Karpas-422 (cell line): ENCODE results near the gene VAMP5. TPM values are rescaled to one million over a fixed set of nuclear protein-coding genes. Genes with fewer than 3 reads are reported as not detected.

Experiments used
- DNase-seq: peaks from one replicate; pipeline ENCODE4 v3.0.0-alpha.2; 2015
- H2AFZ ChIP-seq: fragments of 200-600 bp; sonication (generic); 2 replicates; pipeline ENCODE4 v1.6.1; 2014; ENCODE audit warnings: antibody characterized with exemption, low read length, mixed read lengths
- H3K27ac ChIP-seq: fragments of 200-600 bp; sonication (generic); 2 replicates; pipeline ENCODE4 v1.5.1; 2014; ENCODE audit warnings: mild to moderate bottlenecking, low read length, moderate library complexity
- H3K27me3 ChIP-seq: fragments of 200-600 bp; sonication (generic); 2 replicates; pipeline ENCODE4 v1.6.1; 2014; ENCODE audit warnings: low read length, mixed read lengths
- H3K36me3 ChIP-seq: fragments of 200-600 bp; sonication (generic); 2 replicates; pipeline ENCODE4 v1.6.1; 2014; ENCODE audit warnings: low read length, mixed read lengths; ENCODE audit not compliant: insufficient read depth
- H3K4me1 ChIP-seq: fragments of 200-600 bp; sonication (generic); 2 replicates; pipeline ENCODE4 v1.6.1; 2014; ENCODE audit warnings: mild to moderate bottlenecking, low read length, mixed read lengths
- H3K4me2 ChIP-seq: fragments of 200-600 bp; sonication (generic); 2 replicates; pipeline ENCODE4 v1.6.1; 2014; ENCODE audit warnings: low read length, low read depth, mild to moderate bottlenecking; ENCODE audit not compliant: poor library complexity, severe bottlenecking
- H3K4me3 ChIP-seq: fragments of 200-600 bp; sonication (generic); 2 replicates; pipeline ENCODE4 v1.5.1; 2014; ENCODE audit warnings: mild to moderate bottlenecking, antibody characterized with exemption, low read length, mixed read lengths
- H3K79me2 ChIP-seq: fragments of 200-600 bp; sonication (generic); 2 replicates; pipeline ENCODE4 v1.6.1; 2014; ENCODE audit warnings: mild to moderate bottlenecking, low read length, mixed read lengths
- H3K9ac ChIP-seq: fragments of 200-600 bp; sonication (generic); 2 replicates; pipeline ENCODE4 v1.6.0; 2014; ENCODE audit warnings: low read length
- H3K9me2 ChIP-seq: fragments of 200-600 bp; sonication (generic), shearing (Covaris generic); replicated peaks from 2 replicates; pipeline ENCODE4 v1.6.0; 2014; ENCODE audit warnings: mild to moderate bottlenecking, low read length, moderate library complexity; ENCODE audit not compliant: insufficient read depth
- H3K9me3 ChIP-seq: fragments of 300-700, 200-600 bp; sonication (generic); 2 replicates; pipeline ENCODE4 v1.6.1; 2014; ENCODE audit warnings: low read length, mixed read lengths
- H4K20me1 ChIP-seq: fragments of 200-600 bp; sonication (generic); 2 replicates; pipeline ENCODE4 v1.6.1; 2014; ENCODE audit warnings: mild to moderate bottlenecking, antibody characterized with exemption, low read length, low read depth; ENCODE audit not compliant: insufficient read depth
- total RNA-seq: library from RNA; depleted of rRNA; stranded (reverse); fragments of >200 nt; shearing (Covaris generic); gene quantifications from 2 replicates; pipeline ENCODE4 v1.2.3, GENCODE V29; 2014; ENCODE audit warnings: low replicate concordance; rRNA removed

VAMP5 gene
- 0.29 TPM in 1 of 2 replicates, not detected in the other for total RNA-seq

DNA sequence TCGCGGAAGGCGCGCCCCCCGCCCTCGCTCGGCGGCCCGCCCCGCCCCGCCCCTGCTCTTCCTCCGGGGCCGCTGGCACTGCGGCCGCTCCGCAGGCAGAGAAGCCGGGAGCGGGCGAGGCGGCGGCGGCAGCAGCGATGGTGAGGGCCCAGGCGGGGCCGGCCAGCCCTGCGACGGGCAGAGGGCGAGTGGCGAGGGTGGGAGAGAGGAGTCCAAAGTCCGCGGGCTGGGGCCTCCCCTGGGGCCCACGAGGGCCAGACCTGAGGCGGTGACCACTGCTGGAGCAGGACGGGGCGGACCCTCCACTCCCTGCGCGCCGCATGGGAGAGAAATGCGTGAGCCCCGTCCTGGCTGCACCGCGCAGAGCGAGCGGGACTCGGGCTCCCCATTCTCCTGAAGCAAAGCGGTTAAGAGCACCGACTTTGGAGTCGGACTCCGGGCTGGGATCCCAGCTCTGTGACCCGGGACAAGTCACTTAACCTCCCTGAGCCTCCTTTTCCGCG, at the start of gene VAMP5:
Gene VAMP5 (plus strand): TSS at position 78 of the 503 bp plus-strand sequence. CDS start 60 bp downstream, at position 138.
- Histone ChIP-seq H3K4me2 (no peak within 1 kb of the TSS), H4K20me1 (no peaks in the 10 kb centered on the region; the same call in 1 of the 2 replicates), H3K9ac (no peak within 1 kb of the TSS), H2AFZ (no peak within 1 kb of the TSS), H3K4me1 (peaks cover 7% of the 10 kb centered on the region), H3K9me3 (no peaks in the 10 kb centered on the region), H3K27me3 (no peaks in the 10 kb centered on the region), H3K79me2 (peaks cover 10% of the 10 kb centered on the region), H3K36me3 (peaks cover 5% of the 10 kb centered on the region; the same call in 1 of the 2 replicates), H3K27ac (no peak within 1 kb of the TSS), H3K4me3 (no peak within 1 kb of the TSS), H3K9me2 (no peaks in the 10 kb centered on the region)
- DNase-seq, result no peak

DNA sequence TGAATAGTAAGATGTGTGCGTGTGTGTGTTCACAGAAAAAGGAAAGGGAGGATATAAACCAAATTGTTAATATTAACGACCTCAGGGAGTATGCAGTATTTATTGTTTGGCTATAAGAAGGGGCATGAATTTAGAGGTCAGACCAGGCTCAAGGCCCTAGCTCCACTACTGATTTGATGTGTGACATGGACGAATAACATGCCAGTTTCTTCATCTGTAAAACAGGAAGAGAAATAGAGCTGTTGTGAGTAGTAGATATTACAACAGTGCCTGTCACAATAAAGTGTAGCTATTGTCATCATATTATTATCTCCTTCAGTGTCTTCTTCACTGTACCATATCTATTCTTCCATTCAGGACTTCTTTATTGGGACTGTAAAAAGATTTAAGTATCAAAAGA, 49.4 kb upstream of the VAMP5 start:
- Histone ChIP-seq H3K4me2 (no peak overlapping the region), H3K36me3 (peaks cover 9% of the 10 kb centered on the region), H3K9ac (no peak overlapping the region), H3K79me2 (peaks cover 19% of the 10 kb centered on the region), H3K4me3 (no peak overlapping the region), H3K9me2 (no peaks in the 10 kb centered on the region), H3K4me1 (peaks cover 12% of the 10 kb centered on the region), H3K27me3 (no peaks in the 10 kb centered on the region), H3K9me3 (no peaks in the 10 kb centered on the region), H4K20me1 (peaks cover 5% of the 10 kb centered on the region), H2AFZ (no peak overlapping the region), H3K27ac (no peak overlapping the region)
- no peak for DNase-seq

- Histone ChIP-seq H3K4me2 (no peak overlapping the region), H3K9ac (no peak overlapping the region), H3K4me3 (no peak overlapping the region), H3K9me2 (no peaks in the 10 kb centered on the region), H3K4me1 (peaks cover 27% of the 10 kb centered on the region), H3K36me3 (peaks cover 25% of the 10 kb centered on the region), H3K9me3 (no peaks in the 10 kb centered on the region), H4K20me1 (peaks cover 21% of the 10 kb centered on the region), H2AFZ (no peak overlapping the region), H3K79me2 (peaks cover 35% of the 10 kb centered on the region), H3K27me3 (no peaks in the 10 kb centered on the region), H3K27ac (no peak overlapping the region)
- DNase-seq, result no peak
Observed at GRCh38 chr2:85536479-85536878, 47.8 kb upstream of the VAMP5 start.

DNA sequence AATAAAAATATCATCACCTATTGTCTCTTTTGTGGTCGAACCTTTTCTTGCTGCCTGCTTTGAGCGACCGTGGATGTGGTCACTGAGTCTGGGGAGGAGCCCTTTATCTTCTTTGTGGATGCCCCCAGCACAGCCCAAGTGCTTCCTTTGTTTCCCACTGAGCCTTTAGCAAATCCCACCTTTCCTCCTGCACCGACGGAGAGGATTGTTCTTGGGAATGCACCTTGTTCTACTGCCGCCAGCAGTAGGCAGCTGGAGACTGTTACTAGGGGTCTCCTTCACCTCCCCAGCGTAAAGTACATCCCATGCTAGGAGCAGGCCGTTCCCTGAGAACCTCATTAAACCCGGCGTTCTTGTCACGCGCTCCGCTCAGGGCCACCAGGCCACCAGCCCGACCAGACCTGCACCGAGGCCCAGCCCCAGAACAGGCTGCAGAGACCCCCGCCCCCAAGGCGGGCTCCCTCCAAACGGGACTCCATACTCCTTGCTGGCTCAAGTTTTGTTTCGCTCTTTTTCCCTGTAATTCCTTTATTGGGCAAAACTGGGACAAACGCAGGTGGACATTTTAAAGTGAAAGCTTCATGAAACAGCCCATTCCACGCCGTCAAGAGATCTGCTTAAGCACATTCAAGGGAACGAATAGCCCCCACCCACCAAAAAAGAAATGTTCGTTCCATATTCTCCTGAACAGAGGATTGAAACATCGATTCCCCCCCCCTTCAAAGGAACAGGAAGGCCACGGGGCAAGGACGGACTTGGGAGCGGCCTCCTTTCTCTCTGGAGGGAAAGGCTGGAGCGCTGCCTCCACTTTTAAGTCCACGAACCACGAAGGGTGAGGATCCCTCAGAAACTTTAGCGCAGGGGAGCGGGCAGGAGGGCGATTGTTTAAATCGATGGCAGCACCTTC, 46.4 kb upstream of the VAMP5 start:
- DNase-seq, result peak; percentile 86
- Histone ChIP-seq H3K9me3 (no peaks in the 10 kb centered on the region), H3K27ac (peak overlapping the region; percentile 89), H3K36me3 (peaks cover 38% of the 10 kb centered on the region), H4K20me1 (peaks cover 35% of the 10 kb centered on the region), H3K4me3 (peak overlapping the region; percentile 77), H3K79me2 (peaks cover 48% of the 10 kb centered on the region), H3K4me1 (peaks cover 35% of the 10 kb centered on the region), H3K27me3 (no peaks in the 10 kb centered on the region), H2AFZ (peak overlapping the region; percentile 2; the same call in 1 of the 2 replicates), H3K9ac (peak overlapping the region; percentile 99), H3K9me2 (no peaks in the 10 kb centered on the region), H3K4me2 (peak overlapping the region; percentile 92)

DNA sequence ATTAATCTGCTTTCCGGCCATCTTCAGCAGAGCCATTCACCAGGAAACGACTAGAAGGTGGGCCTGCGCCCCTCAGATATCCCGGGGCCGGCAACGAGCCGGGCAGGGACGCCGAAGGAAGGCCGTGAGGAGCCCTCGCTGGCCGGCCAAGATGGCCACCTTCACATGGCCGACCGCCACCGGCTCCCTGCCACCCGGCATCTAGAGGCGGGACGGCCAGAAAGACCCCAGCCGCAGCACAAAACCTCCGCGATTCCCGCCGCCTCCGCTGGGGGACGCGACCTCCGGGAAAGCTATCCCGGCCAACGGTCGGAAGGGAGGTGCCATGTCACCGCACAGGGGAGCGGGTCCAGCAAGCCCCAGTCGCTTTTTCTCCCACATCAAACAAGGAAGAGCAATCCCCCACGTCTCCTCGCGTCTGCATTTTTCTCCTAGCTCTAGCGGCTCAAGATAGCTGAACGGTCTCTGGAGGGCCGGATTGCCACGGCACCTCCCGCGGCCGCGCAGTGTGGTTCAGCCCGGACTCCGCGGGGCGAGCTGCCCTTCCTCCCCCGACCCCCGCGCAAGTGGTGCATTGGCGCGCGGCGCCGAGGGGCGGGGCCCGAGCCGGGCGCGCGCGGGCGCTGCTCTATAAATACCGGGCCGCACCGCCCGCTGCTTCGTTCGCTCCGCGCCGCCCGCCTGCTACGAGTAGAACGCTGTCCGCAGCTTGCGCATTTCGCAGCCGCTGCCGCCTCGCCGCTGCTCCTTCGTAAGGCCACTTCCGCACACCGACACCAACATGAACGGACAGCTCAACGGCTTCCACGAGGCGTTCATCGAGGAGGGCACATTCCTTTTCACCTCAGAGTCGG, 45.5 kb upstream of the VAMP5 start, which contains the start of gene MAT2A:
Gene MAT2A (plus strand): TSS at position 662 of the 854 bp plus-strand sequence. CDS start 120 bp downstream, at position 782.
- peaks cover 36% of the 10 kb centered on the region for H4K20me1 ChIP-seq
- H3K4me1 ChIP-seq, result peaks cover 35% of the 10 kb centered on the region

DNA sequence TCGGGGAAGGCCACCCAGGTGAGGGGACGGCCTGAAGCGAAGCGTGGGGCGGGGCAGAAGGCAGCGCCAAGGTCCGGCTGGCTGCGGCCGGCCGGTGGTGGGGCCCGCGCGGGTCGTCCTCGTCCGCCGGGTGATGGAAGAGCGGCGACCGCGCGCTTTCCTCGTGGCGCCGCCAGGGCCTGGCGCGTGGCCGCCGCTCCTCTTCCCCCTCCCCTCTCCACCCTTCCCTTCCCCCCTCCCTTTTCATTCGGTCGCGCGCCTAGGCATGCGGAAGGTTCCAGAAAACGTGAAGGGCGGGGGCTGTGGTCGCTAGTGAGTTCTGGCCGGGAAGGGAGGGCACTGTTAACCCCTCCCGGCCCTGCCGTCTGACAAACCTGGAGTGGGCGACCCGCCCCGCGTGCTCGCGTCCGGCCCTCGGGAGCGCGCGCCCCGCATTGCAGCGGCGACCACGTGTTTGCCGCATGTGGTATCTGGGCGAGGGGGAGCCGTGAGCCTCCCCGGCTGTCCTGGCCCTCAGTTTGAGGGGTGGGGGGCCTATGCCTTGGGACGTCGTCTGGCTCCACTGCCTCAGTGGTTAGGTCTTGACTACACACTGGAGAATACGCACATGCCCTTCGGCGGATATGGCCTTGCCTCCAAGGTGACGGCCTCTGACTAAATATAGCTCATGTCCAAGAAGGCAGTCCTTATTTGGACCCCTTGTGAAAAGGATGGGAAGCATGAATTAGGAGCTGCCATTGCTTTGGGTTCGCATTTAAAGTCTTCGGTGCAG, 44.7 kb upstream of the VAMP5 start:
- Histone ChIP-seq H3K9ac (peak overlapping the region; percentile 99), H2AFZ (no peak overlapping the region), H3K9me2 (no peaks in the 10 kb centered on the region), H3K79me2 (peaks cover 48% of the 10 kb centered on the region), H4K20me1 (peaks cover 36% of the 10 kb centered on the region), H3K36me3 (peaks cover 47% of the 10 kb centered on the region), H3K27ac (peak overlapping the region; percentile 89), H3K9me3 (no peaks in the 10 kb centered on the region), H3K4me3 (peak overlapping the region; percentile 77), H3K4me2 (peak overlapping the region; percentile 92), H3K4me1 (peaks cover 35% of the 10 kb centered on the region), H3K27me3 (no peaks in the 10 kb centered on the region)
- peak; percentile 82 for DNase-seq

More for the DNA sequence above, 45.5 kb upstream of the VAMP5 start, which contains the start of gene MAT2A:
- peak within 1 kb of the TSS; percentile 68; the same call in 1 of the 2 replicates for H2AFZ ChIP-seq
- H3K9me2 ChIP-seq, result no peaks in the 10 kb centered on the region
- peaks cover 44% of the 10 kb centered on the region for H3K36me3 ChIP-seq
- peak within 1 kb of the TSS; percentile 89 for H3K27ac ChIP-seq
- H3K27me3 ChIP-seq, result no peaks in the 10 kb centered on the region
- peak within 1 kb of the TSS; percentile 92 for H3K4me2 ChIP-seq
- peaks cover 48% of the 10 kb centered on the region for H3K79me2 ChIP-seq
- no peaks in the 10 kb centered on the region for H3K9me3 ChIP-seq
- peak within 1 kb of the TSS; percentile 77 for H3K4me3 ChIP-seq
- peak; percentile 97 for DNase-seq
- peak within 1 kb of the TSS; percentile 99 for H3K9ac ChIP-seq

- H3K9me3 ChIP-seq, result no peaks in the 10 kb centered on the region
- H3K9me2 ChIP-seq, result no peaks in the 10 kb centered on the region
- H3K4me3 ChIP-seq, result peak overlapping the region; percentile 77
- H3K4me1 ChIP-seq, result peaks cover 35% of the 10 kb centered on the region
- H4K20me1 ChIP-seq, result peaks cover 36% of the 10 kb centered on the region
- peak overlapping the region; percentile 92 for H3K4me2 ChIP-seq
- H3K36me3 ChIP-seq, result peaks cover 52% of the 10 kb centered on the region
- H3K79me2 ChIP-seq, result peaks cover 48% of the 10 kb centered on the region
- DNase-seq, result no peak
- peak overlapping the region; percentile 99 for H3K9ac ChIP-seq
- H3K27me3 ChIP-seq, result no peaks in the 10 kb centered on the region
- peak overlapping the region; percentile 89 for H3K27ac ChIP-seq
- H2AFZ ChIP-seq, result no peak overlapping the region
Observed at GRCh38 chr2:85540133-85540648, 44.0 kb upstream of the VAMP5 start.
